Cardiac muscle cell (in vitro differentiated cells and primary cell): Measurements from ENCODE around the gene FAM83B. TPM values are rescaled to one million over a fixed set of nuclear protein-coding genes. Genes with fewer than 3 reads are reported as not detected.

Source experiments
- DNase-seq, 2 donors: peaks; one replicate each; pipeline versions ENCODE4 v3.0.0 to v3.0.0-alpha.2; 2010 to 2017; ENCODE audit warnings: low read depth in 1 of 2, low spot score in 1 of 2
- H3K27ac ChIP-seq: fragments of 200-600 bp; sonication (generic); 2 replicates; pipeline ENCODE4 v1.5.1; 2016
- H3K27me3 ChIP-seq: fragments of 200-600 bp; sonication (generic); 2 replicates; pipeline ENCODE4 v1.6.0; 2016; ENCODE audit warnings: control low read depth
- H3K36me3 ChIP-seq: fragments of 200-600 bp; sonication (generic); 2 replicates; pipeline ENCODE4 v1.5.1; 2016; ENCODE audit warnings: control low read depth
- H3K4me1 ChIP-seq: fragments of 200-600 bp; sonication (generic); 2 replicates; pipeline ENCODE4 v1.8.1; 2017; ENCODE audit warnings: low read depth, mild to moderate bottlenecking, mixed run types
- H3K4me3 ChIP-seq: fragments of 200-600 bp; sonication (generic); 2 replicates; pipeline ENCODE4 v1.5.1; 2016; ENCODE audit warnings: mild to moderate bottlenecking
- H3K9me3 ChIP-seq: fragments of 200-600 bp; sonication (generic); 2 replicates; pipeline ENCODE4 v1.5.1; 2017; ENCODE audit warnings: low read depth, mild to moderate bottlenecking, control low read depth
- polyA plus RNA-seq: library from polyadenylated mRNA; unstranded; fragments of >200 nt; fragmentation: Nextera tagmentation; extraction: Ambion mirVana; gene quantifications from 2 replicates; pipeline ENCODE4 v1.2.1, GENCODE V29; 2016
- total RNA-seq: library from RNA; depleted of rRNA; stranded (reverse); fragments of >200 nt; gene quantifications from 2 replicates; pipeline ENCODE4 v1.2.3, GENCODE V29; 2016
- TF ChIP-seq, protein P1 (sequence below): IDR thresholded peaks from 2 replicates; pipeline ENCODE4 v1.5.1; 2012; ENCODE audit warnings: low read depth, mild to moderate bottlenecking, low read length

Gene FAM83B
- total and polyA plus RNA-seq, 2 experiments from 2014 or later = 0.06 TPM; not detected in 1

DNA sequence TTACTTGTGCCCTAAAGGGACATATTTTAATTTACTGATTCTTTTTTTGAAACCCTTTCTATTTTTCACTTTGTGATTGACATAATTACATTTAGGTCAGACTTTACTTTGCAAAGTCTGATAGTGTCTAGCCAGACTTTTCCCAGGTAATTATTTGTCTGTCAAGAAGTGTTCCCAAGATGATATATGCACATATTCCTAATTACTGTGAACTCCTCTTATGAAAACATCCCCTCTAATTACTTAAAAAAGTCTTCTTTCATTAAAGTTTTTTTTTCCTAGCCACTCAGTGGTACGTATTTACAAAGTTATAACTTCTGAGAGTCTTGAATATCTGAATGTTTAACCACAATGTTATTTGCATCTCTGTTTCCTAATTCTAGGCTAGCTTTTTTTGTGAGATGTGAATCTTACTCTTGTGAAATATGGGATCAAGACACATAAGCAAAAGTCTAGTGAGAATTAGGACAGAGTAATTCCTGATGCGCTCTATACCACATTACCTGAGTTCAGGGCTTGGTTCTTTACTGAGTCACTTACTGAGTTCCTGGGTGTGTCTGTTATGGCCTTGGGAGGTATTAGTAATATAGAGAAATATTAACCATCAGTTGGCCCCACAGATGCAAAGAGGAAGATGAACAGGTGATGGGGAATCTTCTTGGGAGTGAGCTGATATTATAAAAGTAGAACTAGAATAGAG, 27.9 kb downstream of the FAM83B start:
- Histone ChIP-seq H3K27ac (no peak overlapping the region), H3K9me3 (no peaks in the 10 kb centered on the region), H3K4me3 (no peak overlapping the region), H3K36me3 (no peaks in the 10 kb centered on the region), H3K4me1 (no peaks in the 10 kb centered on the region), H3K27me3 (no peaks in the 10 kb centered on the region)
- no peak for DNase-seq
- TF ChIP-seq, protein P1, sequence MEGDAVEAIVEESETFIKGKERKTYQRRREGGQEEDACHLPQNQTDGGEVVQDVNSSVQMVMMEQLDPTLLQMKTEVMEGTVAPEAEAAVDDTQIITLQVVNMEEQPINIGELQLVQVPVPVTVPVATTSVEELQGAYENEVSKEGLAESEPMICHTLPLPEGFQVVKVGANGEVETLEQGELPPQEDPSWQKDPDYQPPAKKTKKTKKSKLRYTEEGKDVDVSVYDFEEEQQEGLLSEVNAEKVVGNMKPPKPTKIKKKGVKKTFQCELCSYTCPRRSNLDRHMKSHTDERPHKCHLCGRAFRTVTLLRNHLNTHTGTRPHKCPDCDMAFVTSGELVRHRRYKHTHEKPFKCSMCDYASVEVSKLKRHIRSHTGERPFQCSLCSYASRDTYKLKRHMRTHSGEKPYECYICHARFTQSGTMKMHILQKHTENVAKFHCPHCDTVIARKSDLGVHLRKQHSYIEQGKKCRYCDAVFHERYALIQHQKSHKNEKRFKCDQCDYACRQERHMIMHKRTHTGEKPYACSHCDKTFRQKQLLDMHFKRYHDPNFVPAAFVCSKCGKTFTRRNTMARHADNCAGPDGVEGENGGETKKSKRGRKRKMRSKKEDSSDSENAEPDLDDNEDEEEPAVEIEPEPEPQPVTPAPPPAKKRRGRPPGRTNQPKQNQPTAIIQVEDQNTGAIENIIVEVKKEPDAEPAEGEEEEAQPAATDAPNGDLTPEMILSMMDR = no peak

- no peak for DNase-seq
These were observed 29.0 kb downstream of the FAM83B start for GRCh38 chr6:54875539-54875938.

DNA sequence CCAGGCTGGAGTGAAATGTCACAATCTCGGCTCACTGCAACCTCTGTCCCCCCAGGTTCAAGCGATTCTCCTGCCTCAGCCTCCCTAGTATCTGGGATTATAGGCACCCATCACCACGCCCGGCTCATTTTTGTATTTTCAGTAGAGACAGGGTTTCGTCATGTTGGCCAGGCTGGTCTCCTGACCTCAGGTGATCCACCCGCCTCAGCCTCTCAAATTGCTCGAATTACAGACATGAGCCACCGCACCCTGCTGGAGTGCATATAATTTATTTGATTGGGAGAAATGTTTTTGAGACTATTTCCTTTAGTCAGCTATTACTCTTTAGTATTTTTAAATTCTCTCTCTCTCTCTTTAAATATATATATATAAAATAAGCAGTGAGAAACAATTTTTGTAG, 29.8 kb downstream of the FAM83B start:
- no peaks in the 10 kb centered on the region for H3K9me3 ChIP-seq
- TF ChIP-seq, protein P1 = no peak
- no peaks in the 10 kb centered on the region for H3K27me3 ChIP-seq
- DNase-seq = no peak
- no peaks in the 10 kb centered on the region for H3K36me3 ChIP-seq
- no peak overlapping the region for H3K4me3 ChIP-seq
- no peak overlapping the region for H3K27ac ChIP-seq
- H3K4me1 ChIP-seq = no peaks in the 10 kb centered on the region

More at GRCh38 chr6:54875539-54875938, 29.0 kb downstream of the FAM83B start:
- H3K4me1 ChIP-seq = no peaks in the 10 kb centered on the region
- TF ChIP-seq, protein P1 = no peak
- no peaks in the 10 kb centered on the region for H3K9me3 ChIP-seq
- H3K27me3 ChIP-seq = no peaks in the 10 kb centered on the region
- H3K36me3 ChIP-seq = no peaks in the 10 kb centered on the region
- H3K27ac ChIP-seq = no peak overlapping the region
- H3K4me3 ChIP-seq = no peak overlapping the region

DNA sequence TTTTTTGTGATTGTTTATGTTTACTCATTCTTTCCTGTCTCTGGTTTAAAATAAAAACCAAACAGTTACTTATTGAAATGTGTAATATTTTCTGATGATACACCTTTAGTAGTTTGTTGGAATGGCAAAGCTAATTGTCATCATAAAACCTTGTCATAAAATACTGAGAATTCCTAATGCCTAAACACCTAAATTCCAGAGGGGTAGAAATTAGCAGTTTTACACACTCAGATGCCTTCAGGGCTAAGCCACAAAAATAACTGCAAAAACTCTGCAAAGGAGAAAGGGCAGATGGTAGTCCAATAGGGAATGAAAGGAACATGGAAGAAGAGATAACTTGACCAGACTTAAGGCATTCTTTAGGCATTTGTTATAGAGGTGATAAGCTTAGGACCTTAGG, 30.3 kb downstream of the FAM83B start:
- Histone ChIP-seq H3K4me3 (no peak overlapping the region), H3K27ac (no peak overlapping the region), H3K27me3 (no peaks in the 10 kb centered on the region), H3K4me1 (no peaks in the 10 kb centered on the region), H3K36me3 (no peaks in the 10 kb centered on the region), H3K9me3 (no peaks in the 10 kb centered on the region)
- TF ChIP-seq, protein P1 = no peak
- no peak for DNase-seq

DNA sequence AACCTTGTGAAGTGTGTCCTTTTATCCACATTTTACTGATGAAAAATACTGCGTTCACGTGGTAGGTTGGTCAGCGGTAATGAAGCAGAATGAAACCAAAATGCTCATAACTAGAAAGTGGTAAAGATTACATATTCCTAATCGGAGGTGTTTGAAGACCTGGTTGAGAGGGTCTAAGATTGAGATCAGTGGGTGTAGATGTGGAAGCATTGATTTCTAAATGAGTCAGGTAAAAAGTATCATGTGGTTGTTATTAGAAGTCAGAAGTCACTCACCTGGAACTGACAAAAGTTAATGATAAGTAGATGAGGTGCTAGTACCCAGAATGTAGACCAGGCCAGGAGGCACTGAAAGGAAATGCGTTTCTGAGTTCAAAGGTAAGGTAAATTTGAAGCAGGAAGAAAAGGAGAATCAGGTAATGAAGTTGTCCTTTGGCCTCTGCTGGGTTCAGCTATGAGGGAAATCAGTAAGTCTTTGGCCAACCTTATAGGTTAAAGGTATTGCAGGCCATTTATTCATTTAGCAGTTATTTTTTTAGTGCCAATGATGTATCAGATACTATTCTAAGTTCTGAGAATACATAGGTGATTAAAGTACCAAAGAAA, 31.2 kb downstream of the FAM83B start:
- DNase-seq = no peak
- Histone ChIP-seq H3K9me3 (no peaks in the 10 kb centered on the region), H3K27ac (no peak overlapping the region), H3K27me3 (no peaks in the 10 kb centered on the region), H3K4me3 (no peak overlapping the region), H3K36me3 (no peaks in the 10 kb centered on the region), H3K4me1 (no peaks in the 10 kb centered on the region)
- TF ChIP-seq, protein P1 = no peak
